GM18951 (cell line): ENCODE measurements around the gene GCH1.
"Not testable (repeated sequence)": the region's sequence is repeated elsewhere in the genome, so short reads cannot be mapped to it uniquely, and the experiment has no call there.

Experiments
- POLR2A ChIP-seq: IDR thresholded peaks from 4 replicates; pipeline ENCODE4 v1.6.1; 2011; ENCODE audit warnings: mild to moderate bottlenecking; ENCODE audit not compliant: insufficient read length, insufficient read depth; ENCODE audit errors: extremely low read depth
- in situ Hi-C: fragments of 300-500 bp; cut with MboI; formaldehyde crosslinking; loops from one replicate; pipeline ENCODE4 v1.12.0; 2022; ENCODE audit warnings: low sequenced_read_pairs, mixed read lengths, inconsistent platforms; ENCODE audit not compliant: unreplicated experiment

GCH1 gene

GRCh38 chr14:54814076-54814475 lies 88.5 kb downstream of the GCH1 start:
- TF ChIP-seq POLR2A = no peak
- in situ Hi-C loops = no loop called here

- in situ Hi-C loops = no loop called here
- no peak for TF ChIP-seq POLR2A
Observed at GRCh38 chr14:54813081-54813480, 89.5 kb downstream of the GCH1 start.

- TF ChIP-seq POLR2A = no peak
- in situ Hi-C loops = no loop called here
Observed at GRCh38 chr14:54812617-54813016, 90.0 kb downstream of the GCH1 start.

GRCh38 chr14:54809767-54810166 lies 92.9 kb downstream of the GCH1 start:
- in situ Hi-C loops = no loop called here
- no peak for TF ChIP-seq POLR2A

- in situ Hi-C loops = no loop called here
- no peak for TF ChIP-seq POLR2A
Observed at GRCh38 chr14:54808326-54809161, 94.1 kb downstream of the GCH1 start.

- no peak for TF ChIP-seq POLR2A
- in situ Hi-C loops = no loop called here
Observed at GRCh38 chr14:54807881-54808280, 94.7 kb downstream of the GCH1 start.

GRCh38 chr14:54807428-54807827 lies 95.2 kb downstream of the GCH1 start:
- in situ Hi-C loops = no loop called here
- TF ChIP-seq POLR2A = no peak

- TF ChIP-seq POLR2A = no peak
Observed at GRCh38 chr14:54806616-54807015, 96.0 kb downstream of the GCH1 start.

GRCh38 chr14:54805445-54806322 lies 96.9 kb downstream of the GCH1 start:
- no peak for TF ChIP-seq POLR2A
- in situ Hi-C loops = no loop called here

More at GRCh38 chr14:54806616-54807015, 96.0 kb downstream of the GCH1 start:
- in situ Hi-C loops = no loop called here

GRCh38 chr14:54805070-54805444 lies 97.6 kb downstream of the GCH1 start:
- TF ChIP-seq POLR2A = no peak
- in situ Hi-C loops = no loop called here

- TF ChIP-seq POLR2A = no peak
- in situ Hi-C loops = no loop called here
Observed at GRCh38 chr14:54804538-54805041, 98.0 kb downstream of the GCH1 start.

GRCh38 chr14:54803926-54804537 lies 98.6 kb downstream of the GCH1 start:
- no peak for TF ChIP-seq POLR2A
- in situ Hi-C loops = no loop called here

GRCh38 chr14:54803396-54803795 lies 99.2 kb downstream of the GCH1 start:
- in situ Hi-C loops = no loop called here
- no peak for TF ChIP-seq POLR2A

- in situ Hi-C loops = not testable (repeated sequence)
Observed at GRCh38 chr14:54801482-54801881, 101.1 kb downstream of the GCH1 start.
